H9 (cell line): ENCODE data around the gene GSE1. TPM values are rescaled to one million over a fixed set of nuclear protein-coding genes. Genes with fewer than 3 reads are reported as not detected.

ENCODE experiments used
- DNase-seq: peaks from one replicate; pipeline ENCODE4 v3.0.0-alpha.2; 2017
- H2AFZ ChIP-seq: one replicate; pipeline ENCODE4 v1.6.1; 2013; ENCODE audit warnings: mild to moderate bottlenecking, low read length, control low read depth, moderate library complexity
- H2AK5ac ChIP-seq: 2 replicates; pipeline ENCODE4 v1.6.1; 2013; ENCODE audit warnings: low read length, control low read depth, mixed read lengths; ENCODE audit not compliant: insufficient read length
- H2BK120ac ChIP-seq: one replicate; pipeline ENCODE4 v1.6.1; 2013; ENCODE audit warnings: low read depth, mild to moderate bottlenecking, low read length, control low read depth, inconsistent platforms; ENCODE audit not compliant: poor library complexity, severe bottlenecking
- H2BK12ac ChIP-seq: 2 replicates; pipeline ENCODE4 v1.6.1; 2013; ENCODE audit warnings: low read length, control low read depth, mixed read lengths, low read depth; ENCODE audit not compliant: insufficient read length
- H2BK15ac ChIP-seq: 2 replicates; pipeline ENCODE4 v1.6.1; 2013; ENCODE audit warnings: low read depth, low read length, control low read depth
- H2BK20ac ChIP-seq: one replicate; pipeline ENCODE4 v1.6.1; 2013; ENCODE audit warnings: low read depth, mild to moderate bottlenecking, low read length, control low read depth, inconsistent platforms; ENCODE audit not compliant: poor library complexity, severe bottlenecking
- H2BK5ac ChIP-seq: 2 replicates; pipeline ENCODE4 v1.6.1; 2013; ENCODE audit warnings: low read length, control low read depth, mixed read lengths; ENCODE audit not compliant: insufficient read length
- H3K14ac ChIP-seq: 2 replicates; pipeline ENCODE4 v1.6.1; 2013; ENCODE audit warnings: low read length, control low read depth; ENCODE audit not compliant: insufficient read depth
- H3K18ac ChIP-seq: 2 replicates; pipeline ENCODE4 v1.6.1; 2013; ENCODE audit warnings: low read depth, mild to moderate bottlenecking, mixed read lengths, low read length, control low read depth; ENCODE audit not compliant: insufficient read length
- H3K23ac ChIP-seq: 2 replicates; pipeline ENCODE4 v1.6.1; 2013; ENCODE audit warnings: low read length, control low read depth, mixed read lengths, low read depth; ENCODE audit not compliant: insufficient read length
- H3K23me2 ChIP-seq: 2 replicates; pipeline ENCODE4 v1.6.1; 2013; ENCODE audit warnings: low read depth, mild to moderate bottlenecking, mixed read lengths, low read length, control low read depth; ENCODE audit not compliant: insufficient read length, poor library complexity, severe bottlenecking
- H3K27ac ChIP-seq: 2 replicates; pipeline ENCODE4 v1.5.1; 2013; ENCODE audit warnings: low read length, control low read depth, mixed read lengths, low read depth; ENCODE audit not compliant: insufficient read length
- H3K27me3 ChIP-seq: 2 replicates; pipeline ENCODE4 v1.6.1; 2013; ENCODE audit warnings: low read length, control low read depth, inconsistent platforms; ENCODE audit not compliant: insufficient read depth
- H3K4ac ChIP-seq: 2 replicates; pipeline ENCODE4 v1.6.1; 2013; ENCODE audit warnings: low read depth, mild to moderate bottlenecking, control low read depth, inconsistent platforms, low read length, moderate library complexity
- H3K4me1 ChIP-seq: 2 replicates; pipeline ENCODE4 v1.6.1; 2013; ENCODE audit warnings: low read length, control low read depth, inconsistent platforms; ENCODE audit not compliant: insufficient read depth
- H3K4me2 ChIP-seq: 2 replicates; pipeline ENCODE4 v1.6.1; 2013; ENCODE audit warnings: low read length, control low read depth, mixed read lengths; ENCODE audit not compliant: insufficient read length, insufficient read depth
- H3K56ac ChIP-seq: 2 replicates; pipeline ENCODE4 v1.6.1; 2013; ENCODE audit warnings: low read depth, mild to moderate bottlenecking, mixed read lengths, low read length, control low read depth; ENCODE audit not compliant: insufficient read length
- H3K79me1 ChIP-seq: 2 replicates; pipeline ENCODE4 v1.6.1; 2013; ENCODE audit warnings: low read depth, mild to moderate bottlenecking, moderate library complexity, low read length, control low read depth, inconsistent platforms; ENCODE audit not compliant: insufficient read depth, poor library complexity, severe bottlenecking
- H3K79me2 ChIP-seq: 2 replicates; pipeline ENCODE4 v1.6.1; 2013; ENCODE audit warnings: low read length, control low read depth, inconsistent platforms; ENCODE audit not compliant: insufficient read depth
- H3K9ac ChIP-seq: 2 replicates; pipeline ENCODE4 v1.6.1; 2013; ENCODE audit warnings: low read length, control low read depth, mixed read lengths; ENCODE audit not compliant: insufficient read length; ENCODE audit errors: extremely low read depth
- H3K9me3 ChIP-seq: one replicate; pipeline ENCODE4 v1.6.1; 2013; ENCODE audit warnings: low read depth, low read length, inconsistent platforms; ENCODE audit not compliant: control insufficient read depth
- H3T11ph ChIP-seq: one replicate; pipeline ENCODE4 v1.6.1; 2013; ENCODE audit warnings: mild to moderate bottlenecking, low read length, control low read depth, inconsistent platforms
- H4K20me1 ChIP-seq: one replicate; pipeline ENCODE4 v1.6.1; 2013; ENCODE audit not compliant: control insufficient read depth, insufficient read length, insufficient read depth
- H4K5ac ChIP-seq: 2 replicates; pipeline ENCODE4 v1.6.1; 2013; ENCODE audit warnings: low read depth, mild to moderate bottlenecking, mixed read lengths, low read length, control low read depth; ENCODE audit not compliant: insufficient read length
- H4K8ac ChIP-seq: replicated peaks from 2 replicates; pipeline ENCODE4 v1.6.1; 2013; ENCODE audit warnings: low read length, control low read depth, mixed read lengths, low read depth; ENCODE audit not compliant: insufficient read length
- H4K91ac ChIP-seq: 2 replicates; pipeline ENCODE4 v1.6.1; 2013; ENCODE audit warnings: low read depth, mild to moderate bottlenecking, moderate library complexity, mixed read lengths, low read length, control low read depth; ENCODE audit not compliant: insufficient read length
- H3K27ac Mint-ChIP-seq, 3 experiments: 2 replicates in 2 of 3; 3 replicates in 1 of 3; pipeline ENCODE4 v1.8.0; 2020 to 2021; ENCODE audit warnings: mixed read lengths in 3 of 3, mild to moderate bottlenecking in 1 of 3, moderate library complexity in 1 of 3
- H3K27me3 Mint-ChIP-seq: 2 replicates; pipeline ENCODE4 v1.8.0; 2021; ENCODE audit warnings: low read depth, mild to moderate bottlenecking, moderate library complexity, mixed read lengths
- H3K36me3 Mint-ChIP-seq, 3 experiments: 2 replicates in 2 of 3; 3 replicates in 1 of 3; pipeline ENCODE4 v1.8.0; 2020 to 2021; ENCODE audit warnings: low read depth in 3 of 3, mixed read lengths in 3 of 3; ENCODE audit not compliant: insufficient read depth in 1 of 3
- H3K4me1 Mint-ChIP-seq, 2 experiments: 2 replicates each; pipeline ENCODE4 v1.8.0; 2020; ENCODE audit warnings: mixed read lengths in 2 of 2
- H3K4me3 Mint-ChIP-seq, 2 experiments: 2 replicates in 1 of 2; 3 replicates in 1 of 2; pipeline ENCODE4 v1.8.0; 2020 to 2021; ENCODE audit warnings: mild to moderate bottlenecking in 2 of 2, mixed read lengths in 2 of 2, moderate library complexity in 1 of 2
- H3K9me3 Mint-ChIP-seq, 2 experiments: 2 replicates in 1 of 2; 3 replicates in 1 of 2; pipeline ENCODE4 v1.8.0; 2020; ENCODE audit warnings: mild to moderate bottlenecking in 2 of 2, mixed read lengths in 2 of 2, moderate library complexity in 1 of 2
- CTCF ChIP-seq: fragments of 200-600 bp; sonication (generic); conservative IDR thresholded peaks from 3 replicates; pipeline ENCODE4 v1.8.0; 2021; ENCODE audit warnings: antibody characterized with exemption, mild to moderate bottlenecking
- WGBS: extraction: QIAGEN DNeasy Blood & Tissue Kit; methylation state at CpG from one replicate; pipeline ENCODE4 v1.1.7; 2013; ENCODE audit warnings: missing lambda C conversion rate, low lambda C conversion rate, mixed read lengths; ENCODE audit not compliant: insufficient read length; ENCODE audit errors: extremely low coverage; 5-methylcytosine and 5-hydroxymethylcytosine counted together
- total RNA-seq: library from RNA; stranded (reverse); gene quantifications from 2 replicates; pipeline ENCODE4 v1.2.1, GENCODE V29; 2021

The GSE1 gene
- total RNA-seq, 1 experiment from 2014 or later, result 125 TPM

- H3K4me1 ChIP-seq, result no peaks in the 10 kb centered on the region; the same call in 1 of the 2 replicates
- WGBS, result no CpG with 5 or more reads among the region's 15 CpGs
- H3K79me2 ChIP-seq, result peaks cover 3% of the 10 kb centered on the region; the same call in 1 of the 2 replicates
Measured at GRCh38 chr16:85686912-85687591, 73.9 kb downstream of the GSE1 start.

More at GRCh38 chr16:85686912-85687591, 73.9 kb downstream of the GSE1 start:
- Mint-ChIP-seq H3K36me3 (peaks cover 3 to 41% (median 37%) of the 10 kb centered on the region in 3 experiments; a peak in 6 of 7 replicates), H3K9me3 (no peaks in the 10 kb centered on the region), H3K4me3 (peak overlapping the region; percentile 78 to 89), H3K27ac (no peak overlapping the region), H3K4me1 (peaks cover 14 to 30% of the 10 kb centered on the region in 2 experiments), H3K27me3 (peaks cover 22% of the 10 kb centered on the region)
- H4K91ac ChIP-seq, result no peak overlapping the region
- H4K8ac ChIP-seq, result no peak overlapping the region
- H4K20me1 ChIP-seq, result no peaks in the 10 kb centered on the region
- no peak overlapping the region for H2BK20ac ChIP-seq
- H4K5ac ChIP-seq, result no peak overlapping the region
- H2AFZ ChIP-seq, result no peak overlapping the region
- DNase-seq, result no peak
- H3K18ac ChIP-seq, result no peak overlapping the region
- no peaks in the 10 kb centered on the region for H3K27me3 ChIP-seq
- H3K9ac ChIP-seq, result no peak overlapping the region
- H2BK120ac ChIP-seq, result no peak overlapping the region
- H3K4me2 ChIP-seq, result no peak overlapping the region
- no peak overlapping the region for H3K23ac ChIP-seq
- no peak overlapping the region for H3T11ph ChIP-seq
- no peaks in the 10 kb centered on the region for H3K23me2 ChIP-seq
- H2AK5ac ChIP-seq, result no peak overlapping the region
- no peak overlapping the region for H2BK5ac ChIP-seq
- no peaks in the 10 kb centered on the region for H3K79me1 ChIP-seq
- no peak overlapping the region for H3K27ac ChIP-seq
- no peak overlapping the region for H3K56ac ChIP-seq
- no peak overlapping the region for H3K14ac ChIP-seq
- no peaks in the 10 kb centered on the region for H3K9me3 ChIP-seq
- no peak for TF ChIP-seq CTCF
- no peak overlapping the region for H2BK12ac ChIP-seq
- no peak overlapping the region for H3K4ac ChIP-seq
- no peak overlapping the region for H2BK15ac ChIP-seq
